Stimulated activated CD4-positive, alpha-beta T cell treated with anti-CD3 and anti-CD28 coated beads, TNF-alpha, amount 100 ng/mL, for 24 hours (primary cell): ENCODE results near the gene CNN2.

Source experiments
- DNase-seq, 3 experiments: peaks; one replicate each; pipeline ENCODE4 v3.0.0-alpha.2; 2020; ENCODE audit warnings: low read depth in 3 of 3

Gene CNN2

GRCh38 chr19:1064661-1065605 lies 38.5 kb downstream of the CNN2 start:
- DNase-seq = peak in 2 of 3 experiments; percentile 46 to 73

GRCh38 chr19:1065606-1066109 lies 39.2 kb downstream of the CNN2 start:
- DNase-seq = no peak

- DNase-seq = no peak
Measured at GRCh38 chr19:1066251-1066747, 39.9 kb downstream of the CNN2 start.

- DNase-seq = peak; percentile 49 to 84 (median 62)
Measured at GRCh38 chr19:1066748-1067340, 40.4 kb downstream of the CNN2 start, which contains the start of gene ARHGAP45. ARHGAP45 (plus strand) TSS chr19:1067167; CDS start chr19:1067406, 239 bp downstream.

GRCh38 chr19:1067341-1067957 lies 41.0 kb downstream of the CNN2 start:
- no peak for DNase-seq

- peak in 1 of 3 experiments; percentile 58 for DNase-seq
Measured at GRCh38 chr19:1068009-1069001, 41.9 kb downstream of the CNN2 start.

- peak in 1 of 3 experiments; percentile 61 for DNase-seq
Measured at GRCh38 chr19:1069009-1069779, 42.8 kb downstream of the CNN2 start.

- DNase-seq = no peak
Measured at GRCh38 chr19:1070576-1070930, 44.1 kb downstream of the CNN2 start.

- DNase-seq = no peak
Measured at GRCh38 chr19:1070931-1071791, 44.8 kb downstream of the CNN2 start.

GRCh38 chr19:1072371-1073015 lies 46.1 kb downstream of the CNN2 start:
- no peak for DNase-seq

- DNase-seq = no peak
Measured at GRCh38 chr19:1073063-1073955, 46.9 kb downstream of the CNN2 start.

- DNase-seq = no peak
Measured at GRCh38 chr19:1073956-1074517, 47.6 kb downstream of the CNN2 start.

- peak in 2 of 3 experiments; percentile 70 to 82 for DNase-seq
Measured at GRCh38 chr19:1074544-1075283, 48.3 kb downstream of the CNN2 start.

GRCh38 chr19:1076046-1076386 lies 49.6 kb downstream of the CNN2 start:
- no peak for DNase-seq

GRCh38 chr19:1076951-1077350 lies 50.5 kb downstream of the CNN2 start:
- peak; percentile 84 to 91 (median 84) for DNase-seq

GRCh38 chr19:1079566-1080111 lies 53.2 kb downstream of the CNN2 start:
- DNase-seq = peak in 1 of 3 experiments; percentile 84
